GM12891 (cell line): ENCODE measurements around the gene ALOX15B.

Source experiments
- DNase-seq: peaks from one replicate; pipeline ENCODE4 v3.0.0; 2011; ENCODE audit warnings: low spot score; ENCODE audit not compliant: insufficient read length
- FAIRE-seq: peaks from 2 replicates; lab custom pipeline; 2011; peaks lifted over from hg19 to GRCh38; lab: Jason Lieb, UNC
- PAX5 ChIP-seq: IDR thresholded peaks from 2 replicates; pipeline ENCODE4 v1.6.1; 2011; ENCODE audit warnings: low read length, moderate library complexity, mild to moderate bottlenecking; ENCODE audit not compliant: insufficient read depth, severe bottlenecking
- POLR2A ChIP-seq: IDR thresholded peaks from 2 replicates; pipeline ENCODE4 v1.6.1; 2011; ENCODE audit warnings: low read depth, low read length, control low read depth
- POLR2AphosphoS5 ChIP-seq: IDR thresholded peaks from 2 replicates; pipeline ENCODE4 v1.6.1; 2011; ENCODE audit warnings: low read depth, low read length, control low read depth
- POU2F2 ChIP-seq: IDR thresholded peaks from 2 replicates; pipeline ENCODE4 v1.6.1; 2011; ENCODE audit warnings: low read depth, mild to moderate bottlenecking, control low read depth, low read length, moderate library complexity
- SPI1 ChIP-seq: IDR thresholded peaks from 2 replicates; pipeline ENCODE4 v1.6.1; 2011; ENCODE audit warnings: low read depth, low read length, control low read depth
- TAF1 ChIP-seq: IDR thresholded peaks from 2 replicates; pipeline ENCODE4 v1.6.1; 2011; ENCODE audit warnings: low read depth, low read length, control low read depth

ALOX15B gene

GRCh38 chr17:8012996-8013640, 25.7 kb upstream of the ALOX15B start:
- no peak for TF ChIP-seq PAX5
- FAIRE-seq (no peak), DNase-seq (no peak)

DNA sequence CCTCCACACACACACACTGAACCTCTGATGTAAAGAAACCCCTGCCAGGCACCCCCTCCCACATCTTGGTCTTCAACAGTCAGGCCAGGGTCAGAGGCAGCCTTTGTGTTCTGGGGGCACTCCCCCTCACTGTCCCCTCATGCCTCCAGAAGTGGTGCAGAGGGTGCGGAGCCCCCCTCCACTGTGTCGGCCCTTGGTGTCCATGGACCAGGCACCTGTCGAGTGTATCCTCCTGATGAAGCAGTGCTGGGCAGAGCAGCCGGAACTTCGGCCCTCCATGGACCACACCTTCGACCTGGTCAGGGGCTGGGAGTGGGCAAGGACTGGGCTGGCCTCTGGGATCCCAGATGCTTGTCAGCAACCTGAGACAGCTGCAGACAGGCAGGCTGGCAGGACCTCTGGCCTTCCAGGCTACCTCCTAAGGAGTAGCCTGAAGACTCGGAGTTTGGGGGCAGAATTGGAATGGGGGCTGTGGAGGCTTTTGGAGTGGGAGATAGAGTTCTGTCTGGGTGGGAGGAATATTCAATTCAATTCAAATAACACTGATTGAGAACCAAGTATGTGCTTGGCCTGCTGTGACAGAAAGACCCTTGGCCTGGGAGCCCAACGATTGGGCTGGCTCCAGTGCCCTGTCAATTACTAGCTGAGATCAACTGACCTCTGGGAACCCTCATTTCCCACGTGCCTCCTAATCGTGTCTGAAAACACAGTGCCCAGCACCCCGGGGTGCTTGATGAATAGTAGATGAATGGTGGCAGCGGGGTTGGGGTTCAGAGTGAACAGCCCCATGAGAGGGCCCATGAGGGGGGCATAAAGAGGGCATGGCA, 24.9 kb upstream of the ALOX15B start:
- TF ChIP-seq SPI1 (no peak), TAF1 (no peak), POU2F2 (no peak), POLR2A (no peak), PAX5 (no peak), POLR2AphosphoS5 (no peak)
- DNase-seq, result no peak
- FAIRE-seq, result no peak

GRCh38 chr17:8014558-8014850, 24.4 kb upstream of the ALOX15B start:
- no peak for FAIRE-seq
- TF ChIP-seq POU2F2, result no peak
- TF ChIP-seq TAF1, result no peak
- no peak for TF ChIP-seq PAX5
- TF ChIP-seq POLR2A, result no peak

GRCh38 chr17:8015236-8015956, 23.5 kb upstream of the ALOX15B start:
- DNase-seq (no peak), FAIRE-seq (no peak)
- TF ChIP-seq PAX5 (no peak), POLR2A (no peak), POLR2AphosphoS5 (no peak), POU2F2 (no peak), TAF1 (no peak), SPI1 (no peak)

More at GRCh38 chr17:8014558-8014850, 24.4 kb upstream of the ALOX15B start:
- DNase-seq, result no peak

- FAIRE-seq (no peak), DNase-seq (no peak)
- TF ChIP-seq POLR2AphosphoS5, result no peak
- TF ChIP-seq PAX5, result no peak
- TF ChIP-seq POU2F2, result no peak
- no peak for TF ChIP-seq POLR2A
- no peak for TF ChIP-seq SPI1
- no peak for TF ChIP-seq TAF1
Observed at GRCh38 chr17:8015957-8016631, 22.8 kb upstream of the ALOX15B start.

- no peak for DNase-seq
- peak; percentile 66 for FAIRE-seq
- TF ChIP-seq SPI1 (0 out of 2 replicates have a peak, but pooled peaks have one; percentile 21), POLR2AphosphoS5 (no peak), POLR2A (no peak)
Observed at GRCh38 chr17:8016632-8017424, 22.0 kb upstream of the ALOX15B start.

DNA sequence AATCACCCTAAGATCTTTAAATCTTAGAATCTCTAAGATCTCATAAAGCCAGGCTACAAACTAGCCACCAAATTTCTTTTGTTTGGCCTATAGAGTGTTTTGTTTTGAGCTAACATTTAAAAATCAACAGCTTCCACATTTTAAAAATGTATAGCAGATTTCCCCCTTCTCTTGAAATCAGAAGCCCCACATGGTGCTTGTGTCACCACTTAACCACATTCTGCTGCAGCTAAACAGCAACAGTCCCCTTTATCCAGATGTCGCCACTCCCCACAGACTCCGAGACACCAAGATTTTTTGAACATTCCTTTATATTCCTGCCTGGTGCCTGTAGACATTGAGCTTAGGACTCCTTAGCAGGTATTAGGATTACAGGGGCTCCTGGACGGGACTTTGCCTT, 20.4 kb upstream of the ALOX15B start:
- TF ChIP-seq POU2F2 (no peak), TAF1 (no peak), POLR2A (no peak), POLR2AphosphoS5 (no peak), SPI1 (no peak), PAX5 (no peak)
- DNase-seq, result no peak
- no peak for FAIRE-seq

GRCh38 chr17:8019166-8019565, 19.7 kb upstream of the ALOX15B start:
- no peak for FAIRE-seq
- DNase-seq, result no peak
- TF ChIP-seq TAF1 (no peak), POU2F2 (no peak), POLR2AphosphoS5 (no peak), POLR2A (no peak), SPI1 (no peak), PAX5 (no peak)
